OCI-LY7 (cell line): ENCODE data around the gene RPS6KB2. TPM values are rescaled to one million over a fixed set of nuclear protein-coding genes. Genes with fewer than 3 reads are reported as not detected.

ENCODE experiments used
- BruUV-seq: library from RNA; stranded (reverse); fragments of 400-500 nt; replicated peaks from 2 replicates; lab custom pipeline; 2021; lab: Mats Ljungman, UMichigan
- CTCF ChIA-PET: fragments of 300-600 bp; sonication (Branson Sonifier 250); formaldehyde crosslinking; loops from one replicate; lab custom pipeline; 2022; ENCODE audit warnings: antibody characterized with exemption; ENCODE audit not compliant: unreplicated experiment; lab: Charles Lee
- POLR2A ChIA-PET: fragments of 300-600 bp; sonication (Branson Sonifier 250); formaldehyde crosslinking; loops from one replicate; lab custom pipeline; 2022; ENCODE audit warnings: antibody characterized with exemption; lab: Charles Lee
- DNase-seq: peaks from one replicate; pipeline ENCODE4 v3.0.0-alpha.2; 2015; ENCODE audit warnings: low spot score
- H2AFZ ChIP-seq: fragments of 200-600 bp; sonication (generic), shearing (Covaris generic); 2 replicates; pipeline ENCODE4 v1.6.1; 2014; ENCODE audit warnings: mild to moderate bottlenecking, antibody characterized with exemption, low read length, moderate library complexity
- H3K27ac ChIP-seq: fragments of 200-600 bp; sonication (generic); 2 replicates; pipeline ENCODE4 v1.5.1; 2014; ENCODE audit warnings: mixed run types, low read depth, mild to moderate bottlenecking, moderate library complexity, low read length, inconsistent platforms; ENCODE audit not compliant: poor library complexity, severe bottlenecking
- H3K36me3 ChIP-seq: fragments of 200-600 bp; sonication (generic); 2 replicates; pipeline ENCODE4 v1.6.1; 2014; ENCODE audit warnings: mild to moderate bottlenecking, antibody characterized with exemption, low read length, moderate library complexity, mixed read lengths; ENCODE audit not compliant: insufficient read depth
- H3K4me1 ChIP-seq: fragments of 200-600 bp; sonication (generic); 2 replicates; pipeline ENCODE4 v1.5.1; 2014; ENCODE audit warnings: mild to moderate bottlenecking, low read length; ENCODE audit not compliant: insufficient read depth, poor library complexity, severe bottlenecking
- H3K4me2 ChIP-seq: fragments of 200-600 bp; sonication (generic); 2 replicates; pipeline ENCODE4 v1.6.1; 2014; ENCODE audit warnings: mild to moderate bottlenecking, low read length
- H3K4me3 ChIP-seq: fragments of 200-600 bp; sonication (generic); 2 replicates; pipeline ENCODE4 v1.5.1; 2014; ENCODE audit warnings: mild to moderate bottlenecking, low read depth, low read length; ENCODE audit not compliant: poor library complexity, severe bottlenecking
- H3K79me2 ChIP-seq: fragments of 200-600 bp; sonication (generic); 2 replicates; pipeline ENCODE4 v1.6.1; 2016; ENCODE audit warnings: low read depth, mild to moderate bottlenecking, low read length, moderate library complexity, mixed read lengths; ENCODE audit not compliant: insufficient read depth
- H3K9me2 ChIP-seq: fragments of 200-600 bp; sonication (generic); 2 replicates; pipeline ENCODE4 v1.6.1; 2016; ENCODE audit warnings: mild to moderate bottlenecking, low read length, mixed read lengths; ENCODE audit not compliant: insufficient read depth
- H3K9me3 ChIP-seq: fragments of 200-600 bp; sonication (generic); 2 replicates; pipeline ENCODE4 v1.6.1; 2014; ENCODE audit warnings: mild to moderate bottlenecking, mixed run types, low read length, mixed read lengths
- H4K20me1 ChIP-seq: fragments of 200-600 bp; sonication (generic); 2 replicates; pipeline ENCODE4 v1.6.1; 2014; ENCODE audit warnings: mild to moderate bottlenecking, antibody characterized with exemption, low read length, moderate library complexity, mixed read lengths; ENCODE audit not compliant: insufficient read depth
- EZH2phosphoT487 ChIP-seq: fragments of 200-600 bp; sonication (generic); IDR thresholded peaks from 2 replicates; pipeline ENCODE4 v1.6.1; 2018; ENCODE audit warnings: low read depth, borderline replicate concordance, mild to moderate bottlenecking, mixed run types, antibody characterized with exemption, low read length, moderate library complexity, mixed read lengths
- intact Hi-C: fragments of 100-400 bp; cut with micrococcal nuclease; formaldehyde crosslinking; loops from one replicate; pipeline ENCODE4 v1.10.0; 2022; ENCODE audit not compliant: unreplicated experiment
- total RNA-seq, 2 experiments: library from RNA; depleted of rRNA in 1 of 2; stranded (reverse); fragments of >200 nt in 1 of 2; shearing (Covaris generic) in 1 of 2; gene quantifications; 2 replicates each; pipeline ENCODE4 v1.2.3, GENCODE V29; 2014 to 2022
- TF ChIP-seq, protein P1 (sequence below): fragments of 200-600 bp; sonication (generic); conservative IDR thresholded peaks from 2 replicates; pipeline ENCODE4 v1.5.1; 2014; ENCODE audit warnings: mild to moderate bottlenecking, antibody characterized with exemption, low read length, moderate library complexity, mixed read lengths

Gene RPS6KB2
- total RNA-seq, 2 experiments from 2014 or later, result 48.3 to 69.4 TPM

DNA sequence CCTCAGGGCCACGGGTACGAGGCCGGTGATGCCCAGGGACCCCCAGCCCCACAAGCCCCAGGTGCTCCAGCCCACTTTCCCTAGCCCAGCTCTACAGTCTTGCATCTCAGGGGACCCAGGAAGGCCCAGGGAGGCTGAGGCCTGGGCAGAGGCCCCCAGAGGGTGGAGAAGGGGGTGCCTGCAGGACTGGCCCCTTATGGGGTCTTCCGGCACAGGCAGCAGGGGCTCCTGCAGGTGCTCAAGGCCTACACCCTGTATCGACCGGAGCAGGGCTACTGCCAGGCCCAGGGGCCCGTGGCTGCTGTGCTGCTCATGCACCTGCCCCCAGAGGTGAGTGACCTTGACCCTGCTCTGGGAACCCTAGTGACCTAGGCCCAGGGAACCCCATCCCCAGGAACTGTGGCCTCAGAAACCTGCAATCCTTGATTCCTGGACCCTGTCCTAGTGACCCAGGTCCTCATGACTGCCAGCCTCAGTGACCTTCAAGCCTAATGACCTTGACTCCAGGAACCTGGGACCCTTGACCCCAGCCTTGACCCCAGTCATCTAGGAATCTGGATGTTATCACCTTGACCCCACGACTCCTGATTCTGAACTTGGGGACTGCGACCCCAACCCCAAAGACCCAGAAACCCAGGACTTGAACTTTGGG is 22.5 kb upstream of the RPS6KB2 start:
- H3K9me3 ChIP-seq, result no peaks in the 10 kb centered on the region
- intact Hi-C loops, result loop anchor here (10.0 kb wide), 1 partner anchor 239 kb away; no protein-coding TSS in a partner anchor
- no peak for DNase-seq
- peak overlapping the region; percentile 73 for H3K4me2 ChIP-seq
- no peak overlapping the region for H2AFZ ChIP-seq
- peak overlapping the region; percentile 79 for H3K4me3 ChIP-seq
- ChIA-PET POLR2A (interaction anchor here (1.1 to 5.1 kb wide), 2 partner anchors 31 to 53 kb away, joined by 3 to 38 read pairs; partner anchors contain the start of genes POLD4 and PTPRCAP), CTCF (no interaction called here)
- peak overlapping the region; percentile 97 for H3K27ac ChIP-seq
- peaks cover 48% of the 10 kb centered on the region for H3K36me3 ChIP-seq
- H3K4me1 ChIP-seq, result peaks cover 79% of the 10 kb centered on the region
- no peaks in the 10 kb centered on the region for H3K9me2 ChIP-seq
- TF ChIP-seq EZH2phosphoT487, result no peak
- TF ChIP-seq, protein P1, sequence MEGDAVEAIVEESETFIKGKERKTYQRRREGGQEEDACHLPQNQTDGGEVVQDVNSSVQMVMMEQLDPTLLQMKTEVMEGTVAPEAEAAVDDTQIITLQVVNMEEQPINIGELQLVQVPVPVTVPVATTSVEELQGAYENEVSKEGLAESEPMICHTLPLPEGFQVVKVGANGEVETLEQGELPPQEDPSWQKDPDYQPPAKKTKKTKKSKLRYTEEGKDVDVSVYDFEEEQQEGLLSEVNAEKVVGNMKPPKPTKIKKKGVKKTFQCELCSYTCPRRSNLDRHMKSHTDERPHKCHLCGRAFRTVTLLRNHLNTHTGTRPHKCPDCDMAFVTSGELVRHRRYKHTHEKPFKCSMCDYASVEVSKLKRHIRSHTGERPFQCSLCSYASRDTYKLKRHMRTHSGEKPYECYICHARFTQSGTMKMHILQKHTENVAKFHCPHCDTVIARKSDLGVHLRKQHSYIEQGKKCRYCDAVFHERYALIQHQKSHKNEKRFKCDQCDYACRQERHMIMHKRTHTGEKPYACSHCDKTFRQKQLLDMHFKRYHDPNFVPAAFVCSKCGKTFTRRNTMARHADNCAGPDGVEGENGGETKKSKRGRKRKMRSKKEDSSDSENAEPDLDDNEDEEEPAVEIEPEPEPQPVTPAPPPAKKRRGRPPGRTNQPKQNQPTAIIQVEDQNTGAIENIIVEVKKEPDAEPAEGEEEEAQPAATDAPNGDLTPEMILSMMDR, result no peak
- BruUV-seq, result no TSS peak
- peaks cover 43% of the 10 kb centered on the region for H3K79me2 ChIP-seq
- H4K20me1 ChIP-seq, result no peaks in the 10 kb centered on the region

DNA sequence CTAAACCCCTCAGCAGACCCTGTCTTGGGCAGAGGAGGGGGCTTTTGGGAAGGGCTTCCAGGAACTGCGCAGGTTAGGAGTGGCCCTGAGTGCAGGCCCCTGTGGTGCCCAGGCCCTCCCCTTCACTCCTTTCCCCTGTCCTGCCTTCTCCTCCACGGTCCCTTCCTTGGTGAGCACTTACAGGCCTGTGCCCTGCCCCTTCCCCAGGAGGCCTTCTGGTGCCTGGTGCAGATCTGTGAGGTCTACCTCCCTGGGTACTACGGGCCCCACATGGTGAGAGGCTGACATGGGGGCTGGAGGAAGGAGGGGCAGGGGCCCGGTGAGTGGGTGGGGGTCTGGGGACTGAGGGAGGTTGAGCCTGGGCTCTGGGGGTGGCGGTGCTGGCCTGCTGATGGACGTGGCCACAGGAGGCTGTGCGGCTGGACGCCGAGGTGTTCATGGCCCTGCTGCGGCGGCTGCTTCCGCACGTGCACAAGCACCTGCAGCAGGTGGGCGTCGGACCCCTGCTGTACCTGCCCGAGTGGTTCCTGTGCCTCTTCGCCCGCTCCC is 21.8 kb upstream of the RPS6KB2 start:
- Histone ChIP-seq H3K79me2 (peaks cover 36% of the 10 kb centered on the region; the same call in 1 of the 2 replicates), H3K4me3 (peak overlapping the region; percentile 79), H4K20me1 (no peaks in the 10 kb centered on the region), H3K4me1 (peaks cover 85% of the 10 kb centered on the region), H3K9me3 (no peaks in the 10 kb centered on the region), H3K27ac (peak overlapping the region; percentile 97), H3K9me2 (no peaks in the 10 kb centered on the region), H3K36me3 (peaks cover 47% of the 10 kb centered on the region), H2AFZ (no peak overlapping the region), H3K4me2 (peak overlapping the region; percentile 73)
- intact Hi-C loops, result loop anchor here (10.0 kb wide), 1 partner anchor 238 kb away; no protein-coding TSS in a partner anchor
- ChIA-PET POLR2A (interaction anchor here (0.6 to 2.0 kb wide), 8 partner anchors 12 to 64 kb away, joined by 3 to 7 read pairs (median 4); partner anchors contain the start of gene PTPRCAP), CTCF (interaction anchor here (0.6 to 1.0 kb wide), 3 partner anchors 14 to 970 kb away, joined by 3 read pairs; partner anchors contain the start of gene TMEM134)
- TF ChIP-seq, protein P1, result no peak
- no peak for TF ChIP-seq EZH2phosphoT487
- DNase-seq, result no peak
- no TSS peak for BruUV-seq
